ENCODE results near the gene IL17RA. TPM values are rescaled to one million over a fixed set of nuclear protein-coding genes. Genes with fewer than 3 reads are reported as not detected.
A peak's percentile ranks its signal among the peaks of the same experiment; 100 is the strongest.

IL17RA gene
- total RNA-seq, 1 donor from 2014 or later = 21.5 TPM

DNA sequence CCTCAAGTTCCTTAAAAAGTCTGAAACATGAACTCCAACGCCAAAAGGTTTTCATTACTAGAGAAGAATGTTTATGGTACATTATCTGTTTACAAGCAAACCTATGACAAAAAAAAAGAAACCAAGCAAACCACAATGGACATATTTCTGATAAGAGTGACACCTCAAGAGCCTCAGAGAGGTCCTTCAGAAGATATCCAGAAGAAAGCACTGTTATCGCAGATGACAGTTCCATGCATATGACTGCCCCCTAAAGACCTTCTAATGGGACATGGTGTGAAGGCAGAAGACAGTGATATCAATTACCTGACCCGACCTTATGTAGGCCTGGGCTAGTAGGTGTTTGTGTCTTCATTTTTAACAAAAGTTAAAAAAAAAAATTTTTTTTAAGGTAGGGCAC lies 71.1 kb downstream of the IL17RA start:
- Histone ChIP-seq H3K9me3 (ENCODE audit: insufficient read depth, low read depth, low read length) (no peaks in the 10 kb centered on the region), H3K9ac (ENCODE audit: low read length) (no peak overlapping the region), H2AFZ (ENCODE audit: low read depth, low read length) (no peak overlapping the region), H3K27ac (ENCODE audit: low read depth, low read length) (no peak overlapping the region), H3K4me1 (ENCODE audit: insufficient read depth, low read length) (peaks cover 11% of the 10 kb centered on the region), H3K27me3 (ENCODE audit: insufficient read depth, low read length) (no peaks in the 10 kb centered on the region), H3K79me2 (ENCODE audit: insufficient read depth, low read length) (peaks cover 63% of the 10 kb centered on the region), H4K20me1 (ENCODE audit: insufficient read depth, low read length) (peaks cover 48% of the 10 kb centered on the region), H3K4me2 (ENCODE audit: low read length) (no peak overlapping the region), H3K36me3 (ENCODE audit: insufficient read depth, low read length) (no peaks in the 10 kb centered on the region), H3K4me3 (ENCODE audit: insufficient read depth, low read depth, low read length) (no peak overlapping the region)
- no peak for TF ChIP-seq EZH2 (IDR thresholded peaks at IDR 0.05; ENCODE audit: insufficient read depth, low read length)
- Mint-ChIP-seq H3K27ac (ENCODE audit: unreplicated experiment) (no peak overlapping the region), H3K4me1 (ENCODE audit: low read depth, unreplicated experiment) (peaks cover 8% of the 10 kb centered on the region), H3K4me3 (ENCODE audit: unreplicated experiment) (no peak overlapping the region), H3K9me3 (ENCODE audit: unreplicated experiment) (no peaks in the 10 kb centered on the region), H3K27me3 (ENCODE audit: low read depth, unreplicated experiment) (no peaks in the 10 kb centered on the region), H3K36me3 (ENCODE audit: low read depth, unreplicated experiment) (peaks cover 8% of the 10 kb centered on the region)
- DNase-seq (ENCODE audit: low read depth) (no peak), FAIRE-seq (no peak)

DNA sequence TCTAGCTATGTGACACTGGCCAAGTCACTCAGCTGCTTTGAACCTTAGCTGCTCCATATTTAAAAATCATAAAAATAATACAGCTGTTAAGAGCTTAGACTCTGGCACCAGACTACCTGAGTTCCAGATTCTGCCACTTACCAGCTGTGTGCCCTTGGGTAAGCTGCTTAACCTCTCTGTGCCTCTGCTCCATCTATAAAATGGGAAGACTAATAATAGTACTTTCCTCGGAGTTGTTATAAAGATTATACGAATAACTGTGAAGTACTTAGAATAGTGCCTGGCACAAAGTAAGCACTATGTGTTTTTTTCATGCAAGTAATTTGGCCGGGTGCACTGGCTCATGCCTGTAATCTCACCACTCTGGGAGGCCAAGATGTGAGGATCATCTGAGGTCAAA lies 72.9 kb downstream of the IL17RA start:
- H3K27me3 ChIP-seq (ENCODE audit: insufficient read depth, low read length) = no peaks in the 10 kb centered on the region
- H4K20me1 ChIP-seq (ENCODE audit: insufficient read depth, low read length) = peaks cover 37% of the 10 kb centered on the region
- peaks cover 4% of the 10 kb centered on the region for H3K36me3 Mint-ChIP-seq (ENCODE audit: low read depth, unreplicated experiment)
- no peak for FAIRE-seq
- H2AFZ ChIP-seq (ENCODE audit: low read depth, low read length) = no peak overlapping the region
- no peaks in the 10 kb centered on the region for H3K9me3 Mint-ChIP-seq (ENCODE audit: unreplicated experiment)
- peak overlapping the region; percentile 71 for H3K4me3 ChIP-seq (ENCODE audit: insufficient read depth, low read depth, low read length)
- H3K27me3 Mint-ChIP-seq (ENCODE audit: low read depth, unreplicated experiment) = no peaks in the 10 kb centered on the region
- peaks cover 11% of the 10 kb centered on the region for H3K4me1 ChIP-seq (ENCODE audit: insufficient read depth, low read length)
- H3K27ac ChIP-seq (ENCODE audit: low read depth, low read length) = no peak overlapping the region
- peak overlapping the region; percentile 85 for H3K4me3 Mint-ChIP-seq (ENCODE audit: unreplicated experiment)
- no peaks in the 10 kb centered on the region for H3K36me3 ChIP-seq (ENCODE audit: insufficient read depth, low read length)
- no peak overlapping the region for H3K9ac ChIP-seq (ENCODE audit: low read length)
- H3K9me3 ChIP-seq (ENCODE audit: insufficient read depth, low read depth, low read length) = no peaks in the 10 kb centered on the region
- peaks cover 4% of the 10 kb centered on the region for H3K4me1 Mint-ChIP-seq (ENCODE audit: low read depth, unreplicated experiment)
- TF ChIP-seq, protein P1, sequence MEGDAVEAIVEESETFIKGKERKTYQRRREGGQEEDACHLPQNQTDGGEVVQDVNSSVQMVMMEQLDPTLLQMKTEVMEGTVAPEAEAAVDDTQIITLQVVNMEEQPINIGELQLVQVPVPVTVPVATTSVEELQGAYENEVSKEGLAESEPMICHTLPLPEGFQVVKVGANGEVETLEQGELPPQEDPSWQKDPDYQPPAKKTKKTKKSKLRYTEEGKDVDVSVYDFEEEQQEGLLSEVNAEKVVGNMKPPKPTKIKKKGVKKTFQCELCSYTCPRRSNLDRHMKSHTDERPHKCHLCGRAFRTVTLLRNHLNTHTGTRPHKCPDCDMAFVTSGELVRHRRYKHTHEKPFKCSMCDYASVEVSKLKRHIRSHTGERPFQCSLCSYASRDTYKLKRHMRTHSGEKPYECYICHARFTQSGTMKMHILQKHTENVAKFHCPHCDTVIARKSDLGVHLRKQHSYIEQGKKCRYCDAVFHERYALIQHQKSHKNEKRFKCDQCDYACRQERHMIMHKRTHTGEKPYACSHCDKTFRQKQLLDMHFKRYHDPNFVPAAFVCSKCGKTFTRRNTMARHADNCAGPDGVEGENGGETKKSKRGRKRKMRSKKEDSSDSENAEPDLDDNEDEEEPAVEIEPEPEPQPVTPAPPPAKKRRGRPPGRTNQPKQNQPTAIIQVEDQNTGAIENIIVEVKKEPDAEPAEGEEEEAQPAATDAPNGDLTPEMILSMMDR (IDR thresholded peaks at IDR 0.05; ENCODE audit: insufficient read depth, low read depth, low read length) = no peak
- no peak for TF ChIP-seq EZH2 (IDR thresholded peaks at IDR 0.05; ENCODE audit: insufficient read depth, low read length)
- DNase-seq (ENCODE audit: low read depth) = no peak
- peak overlapping the region; percentile 26 for H3K27ac Mint-ChIP-seq (ENCODE audit: unreplicated experiment)
- peak overlapping the region; percentile 93 for H3K4me2 ChIP-seq (ENCODE audit: low read length)
- peaks cover 51% of the 10 kb centered on the region for H3K79me2 ChIP-seq (ENCODE audit: insufficient read depth, low read length)

DNA sequence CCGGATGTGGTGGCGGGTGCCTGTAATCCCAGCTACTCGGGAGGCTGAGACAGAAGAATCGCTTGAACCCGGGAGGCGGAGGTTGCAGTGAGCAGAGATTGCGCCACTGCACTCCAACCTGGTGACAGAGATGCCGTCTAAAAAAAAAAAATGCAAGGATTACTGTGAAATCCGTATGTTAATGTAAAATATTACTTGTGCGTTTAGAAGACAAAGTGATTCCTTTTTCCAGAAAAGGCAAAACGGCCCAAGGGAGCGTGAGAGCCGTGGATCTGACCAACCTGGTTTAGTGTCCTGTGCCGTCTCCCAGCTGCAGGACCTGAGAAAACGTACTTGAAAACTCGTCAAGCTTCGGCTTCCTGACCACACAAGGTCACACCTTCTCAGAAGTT lies 73.4 kb downstream of the IL17RA start:
- Histone ChIP-seq H3K9me3 (ENCODE audit: insufficient read depth, low read depth, low read length) (no peaks in the 10 kb centered on the region), H2AFZ (ENCODE audit: low read depth, low read length) (peak overlapping the region; percentile 99), H4K20me1 (ENCODE audit: insufficient read depth, low read length) (peaks cover 33% of the 10 kb centered on the region), H3K36me3 (ENCODE audit: insufficient read depth, low read length) (no peaks in the 10 kb centered on the region), H3K27ac (ENCODE audit: low read depth, low read length) (peak overlapping the region; percentile 32), H3K4me1 (ENCODE audit: insufficient read depth, low read length) (peaks cover 11% of the 10 kb centered on the region), H3K4me2 (ENCODE audit: low read length) (peak overlapping the region; percentile 93), H3K27me3 (ENCODE audit: insufficient read depth, low read length) (no peaks in the 10 kb centered on the region), H3K9ac (ENCODE audit: low read length) (peak overlapping the region; percentile 83), H3K4me3 (ENCODE audit: insufficient read depth, low read depth, low read length) (peak overlapping the region; percentile 71), H3K79me2 (ENCODE audit: insufficient read depth, low read length) (peaks cover 47% of the 10 kb centered on the region)
- H3K36me3 Mint-ChIP-seq (ENCODE audit: low read depth, unreplicated experiment) = peaks cover 3% of the 10 kb centered on the region
- TF ChIP-seq, protein P1 (IDR thresholded peaks at IDR 0.05; ENCODE audit: insufficient read depth, low read depth, low read length) = no peak
- no peak for TF ChIP-seq EZH2 (IDR thresholded peaks at IDR 0.05; ENCODE audit: insufficient read depth, low read length)
- no peaks in the 10 kb centered on the region for H3K9me3 Mint-ChIP-seq (ENCODE audit: unreplicated experiment)
- H3K4me1 Mint-ChIP-seq (ENCODE audit: low read depth, unreplicated experiment) = peaks cover 4% of the 10 kb centered on the region
- H3K27ac Mint-ChIP-seq (ENCODE audit: unreplicated experiment) = peak overlapping the region; percentile 62
- peak overlapping the region; percentile 85 for H3K4me3 Mint-ChIP-seq (ENCODE audit: unreplicated experiment)
- no peak for DNase-seq (ENCODE audit: low read depth)
- H3K27me3 Mint-ChIP-seq (ENCODE audit: low read depth, unreplicated experiment) = no peaks in the 10 kb centered on the region
- no peak for FAIRE-seq

Data from astrocyte (in vitro differentiated cells and primary cell).